ENCODE measurements around the gene SPINK8. TPM values are rescaled to one million over a fixed set of nuclear protein-coding genes. Genes with fewer than 3 reads are reported as not detected.

The SPINK8 gene
- polyA plus RNA-seq, 1 donor (not counting 4 experiments of a cell fraction or from before 2014, with no cell fraction given), result not detected

DNA sequence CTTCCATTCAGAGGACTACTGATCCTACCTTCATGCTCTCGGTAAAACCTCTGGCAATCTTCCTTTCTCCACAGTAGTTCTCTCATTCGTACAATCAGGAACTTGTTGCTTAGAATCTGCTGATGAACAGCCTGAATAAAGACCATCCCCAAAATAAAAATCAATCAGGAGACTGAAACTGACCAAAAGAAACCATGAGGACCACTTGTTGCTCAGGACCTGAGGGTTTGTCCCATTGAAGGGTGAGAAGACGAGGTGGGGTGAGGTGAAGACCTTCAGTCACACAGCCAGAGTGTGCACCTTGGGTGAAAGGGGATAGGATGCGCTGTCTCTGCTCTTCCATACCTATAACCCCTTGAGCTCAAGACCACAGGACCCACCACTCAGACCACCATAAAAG, 36.8 kb downstream of the SPINK8 start:
- H3K36me3 ChIP-seq (ENCODE audit: control insufficient read depth in 2 of 2, extremely low read depth in 1 of 2, insufficient read depth in 2 of 2, low read length in 2 of 2), result peaks cover 27 to 31% of the 10 kb centered on the region in 2 experiments
- H3K27ac ChIP-seq (ENCODE audit: control insufficient read depth, insufficient read depth, low read length), result no peak overlapping the region
- peaks cover 10% of the 10 kb centered on the region for H3K79me2 ChIP-seq (ENCODE audit: control insufficient read depth, insufficient read depth, low read length)
- no peak overlapping the region for H3K9ac ChIP-seq (ENCODE audit: control insufficient read depth, extremely low read depth, insufficient read depth, low read length)
- H3K4me3 ChIP-seq (ENCODE audit: control insufficient read depth in 2 of 3, extremely low read depth in 1 of 3, insufficient read depth in 2 of 3, low read depth in 1 of 3, low read length in 3 of 3), result no peak overlapping the region
- no peaks in the 10 kb centered on the region for H3K27me3 ChIP-seq (ENCODE audit: control insufficient read depth, extremely low read depth, insufficient read depth, low read length)
- peaks cover 11% of the 10 kb centered on the region for H3K4me1 ChIP-seq (ENCODE audit: control insufficient read depth, extremely low read depth, insufficient read depth, low read length)
- DNase-seq (ENCODE audit: low read depth, low spot score) (no peak), FAIRE-seq (no peak)
- dilution Hi-C loops (cut with MboI; ENCODE audit: extremely low pct_ligation_motif_present, low sequenced_read_pairs), result no loop called here
- H3K4me2 ChIP-seq (ENCODE audit: control insufficient read depth, extremely low read depth, insufficient read depth, low read depth, low read length), result no peak overlapping the region
- H3K9me3 ChIP-seq (ENCODE audit: control insufficient read depth, low read depth, low read length), result no peaks in the 10 kb centered on the region
- no peak overlapping the region for H2AFZ ChIP-seq (ENCODE audit: control insufficient read depth, low read length)
- no peaks in the 10 kb centered on the region for H3K9me1 ChIP-seq (ENCODE audit: control insufficient read depth, extremely low read depth, insufficient read depth, low read length)
- H4K20me1 ChIP-seq (ENCODE audit: control insufficient read depth, extremely low read depth, insufficient read depth, low read length), result no peaks in the 10 kb centered on the region
- TF ChIP-seq, protein P1, sequence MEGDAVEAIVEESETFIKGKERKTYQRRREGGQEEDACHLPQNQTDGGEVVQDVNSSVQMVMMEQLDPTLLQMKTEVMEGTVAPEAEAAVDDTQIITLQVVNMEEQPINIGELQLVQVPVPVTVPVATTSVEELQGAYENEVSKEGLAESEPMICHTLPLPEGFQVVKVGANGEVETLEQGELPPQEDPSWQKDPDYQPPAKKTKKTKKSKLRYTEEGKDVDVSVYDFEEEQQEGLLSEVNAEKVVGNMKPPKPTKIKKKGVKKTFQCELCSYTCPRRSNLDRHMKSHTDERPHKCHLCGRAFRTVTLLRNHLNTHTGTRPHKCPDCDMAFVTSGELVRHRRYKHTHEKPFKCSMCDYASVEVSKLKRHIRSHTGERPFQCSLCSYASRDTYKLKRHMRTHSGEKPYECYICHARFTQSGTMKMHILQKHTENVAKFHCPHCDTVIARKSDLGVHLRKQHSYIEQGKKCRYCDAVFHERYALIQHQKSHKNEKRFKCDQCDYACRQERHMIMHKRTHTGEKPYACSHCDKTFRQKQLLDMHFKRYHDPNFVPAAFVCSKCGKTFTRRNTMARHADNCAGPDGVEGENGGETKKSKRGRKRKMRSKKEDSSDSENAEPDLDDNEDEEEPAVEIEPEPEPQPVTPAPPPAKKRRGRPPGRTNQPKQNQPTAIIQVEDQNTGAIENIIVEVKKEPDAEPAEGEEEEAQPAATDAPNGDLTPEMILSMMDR (optimal IDR thresholded peaks at IDR 0.05 in 1 of 3, IDR thresholded peaks at IDR 0.05 in 1 of 3, conservative IDR thresholded peaks at IDR 0.05 in 1 of 3; ENCODE audit: extremely low read depth in 1 of 3, insufficient read depth in 2 of 3, low read length in 3 of 3), result no peak
- TF ChIP-seq EZH2 (IDR thresholded peaks at IDR 0.05; ENCODE audit: low read length), result no peak

DNA sequence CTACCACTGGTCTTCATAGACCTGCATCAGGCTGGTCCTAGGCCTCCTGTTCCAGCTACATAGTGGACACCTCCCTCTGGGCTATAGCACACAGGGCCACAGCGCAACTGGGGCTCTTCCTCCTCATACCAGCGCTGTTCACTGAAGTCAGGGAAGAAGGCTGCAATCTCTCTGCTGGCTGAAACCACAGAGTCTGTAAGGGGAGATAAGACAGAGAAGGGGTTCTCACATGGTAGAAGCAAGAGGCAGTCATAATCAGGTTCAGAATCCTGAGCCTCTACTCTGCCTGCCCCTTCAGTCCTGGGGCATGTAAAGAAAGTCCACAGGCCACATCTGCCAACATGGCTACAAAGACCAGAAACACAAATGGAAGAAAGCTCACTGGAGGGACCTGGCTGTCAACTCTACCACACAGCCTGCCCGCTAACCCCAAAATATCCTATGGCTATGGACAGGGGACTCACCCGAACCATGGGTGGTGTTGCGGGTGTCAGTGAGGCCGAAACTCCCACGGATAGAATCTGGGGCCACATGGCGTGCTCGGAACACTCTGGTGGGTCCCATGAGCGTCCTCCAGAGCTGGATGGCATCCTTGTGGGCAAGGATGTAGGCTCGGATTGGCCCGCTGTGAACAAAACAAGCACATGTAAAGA, 38.7 kb downstream of the SPINK8 start:
- Histone ChIP-seq H3K27me3 (ENCODE audit: control insufficient read depth, extremely low read depth, insufficient read depth, low read length) (no peaks in the 10 kb centered on the region), H4K20me1 (ENCODE audit: control insufficient read depth, extremely low read depth, insufficient read depth, low read length) (no peaks in the 10 kb centered on the region), H2AFZ (ENCODE audit: control insufficient read depth, low read length) (no peak overlapping the region), H3K36me3 (ENCODE audit: control insufficient read depth in 2 of 2, extremely low read depth in 1 of 2, insufficient read depth in 2 of 2, low read length in 2 of 2) (peaks cover 27 to 31% of the 10 kb centered on the region in 2 experiments), H3K4me1 (ENCODE audit: control insufficient read depth, extremely low read depth, insufficient read depth, low read length) (peaks cover 2% of the 10 kb centered on the region), H3K4me3 (ENCODE audit: control insufficient read depth in 2 of 3, extremely low read depth in 1 of 3, insufficient read depth in 2 of 3, low read depth in 1 of 3, low read length in 3 of 3) (no peak overlapping the region), H3K9me3 (ENCODE audit: control insufficient read depth, low read depth, low read length) (no peaks in the 10 kb centered on the region), H3K9me1 (ENCODE audit: control insufficient read depth, extremely low read depth, insufficient read depth, low read length) (no peaks in the 10 kb centered on the region), H3K27ac (ENCODE audit: control insufficient read depth, insufficient read depth, low read length) (no peak overlapping the region), H3K9ac (ENCODE audit: control insufficient read depth, extremely low read depth, insufficient read depth, low read length) (no peak overlapping the region), H3K79me2 (ENCODE audit: control insufficient read depth, insufficient read depth, low read length) (peaks cover 2% of the 10 kb centered on the region), H3K4me2 (ENCODE audit: control insufficient read depth, extremely low read depth, insufficient read depth, low read depth, low read length) (no peak overlapping the region)
- no peak for FAIRE-seq
- dilution Hi-C loops (cut with MboI; ENCODE audit: extremely low pct_ligation_motif_present, low sequenced_read_pairs), result no loop called here
- DNase-seq (ENCODE audit: low read depth, low spot score), result no peak
- TF ChIP-seq EZH2 (IDR thresholded peaks at IDR 0.05; ENCODE audit: low read length), result no peak
- TF ChIP-seq, protein P1 (optimal IDR thresholded peaks at IDR 0.05 in 1 of 3, IDR thresholded peaks at IDR 0.05 in 1 of 3, conservative IDR thresholded peaks at IDR 0.05 in 1 of 3; ENCODE audit: extremely low read depth in 1 of 3, insufficient read depth in 2 of 3, low read length in 3 of 3), result no peak
